CD4-positive, alpha-beta T cell treated with Interleukin-6 for 4 hours (primary cell): Measurements from ENCODE around the gene PMM2.
"Not testable (repeated sequence)": the region's sequence is repeated elsewhere in the genome, so short reads cannot be mapped to it uniquely, and the experiment has no call there.

Source experiments
- DNase-seq: peaks from one replicate; pipeline ENCODE4 v3.0.0-alpha.2; 2020; ENCODE audit warnings: mixed read lengths

PMM2 gene

GRCh38 chr16:8869212-8869987 lies 71.8 kb downstream of the PMM2 start:
- no peak for DNase-seq

- not testable (repeated sequence) for DNase-seq
Observed at GRCh38 chr16:8869988-8870241, 72.3 kb downstream of the PMM2 start.

GRCh38 chr16:8872071-8872470 lies 74.4 kb downstream of the PMM2 start:
- no peak for DNase-seq

- DNase-seq: no peak
Observed at GRCh38 chr16:8872967-8873865, 75.6 kb downstream of the PMM2 start.

GRCh38 chr16:8873866-8874195 lies 76.2 kb downstream of the PMM2 start:
- DNase-seq: not testable (repeated sequence)

- DNase-seq: no peak
Observed at GRCh38 chr16:8874388-8874787, 76.7 kb downstream of the PMM2 start.

- DNase-seq: not testable (repeated sequence)
Observed at GRCh38 chr16:8875317-8875716, 77.7 kb downstream of the PMM2 start.

GRCh38 chr16:8877894-8878522 lies 80.4 kb downstream of the PMM2 start:
- DNase-seq: no peak

- DNase-seq: no peak
Observed at GRCh38 chr16:8878523-8878911, 80.9 kb downstream of the PMM2 start.

- no peak for DNase-seq
Observed at GRCh38 chr16:8880839-8881510, 83.3 kb downstream of the PMM2 start.

GRCh38 chr16:8882041-8882617 lies 84.5 kb downstream of the PMM2 start, which contains the start of gene LITAFD:
TSS of gene LITAFD (plus strand) at chr16:8882351. CDS start at chr16:8884356, 2,005 bp downstream.
- DNase-seq: no peak

- no peak for DNase-seq
Observed at GRCh38 chr16:8882725-8883377, 85.2 kb downstream of the PMM2 start.

- no peak for DNase-seq
Observed at GRCh38 chr16:8885674-8886592, 88.3 kb downstream of the PMM2 start.

GRCh38 chr16:8886593-8887430 lies 89.2 kb downstream of the PMM2 start:
- no peak for DNase-seq

GRCh38 chr16:8887431-8887765 lies 89.8 kb downstream of the PMM2 start:
- DNase-seq: no peak

- DNase-seq: no peak
Observed at GRCh38 chr16:8887952-8888560, 90.4 kb downstream of the PMM2 start.

- no peak for DNase-seq
Observed at GRCh38 chr16:8888951-8889892, 91.6 kb downstream of the PMM2 start.

GRCh38 chr16:8889893-8890548 lies 92.4 kb downstream of the PMM2 start:
- DNase-seq: no peak
